HG03045 (cell line): ENCODE measurements around the gene R3HDML.
A peak's percentile ranks its signal among the peaks of the same experiment; 100 is the strongest.

Experiments
- ATAC-seq: cut with Tn5 transposase; IDR thresholded peaks from one replicate; pipeline ENCODE4 v1.9.1; 2021; ENCODE audit warnings: mild to moderate bottlenecking, moderate library complexity; ENCODE audit not compliant: unreplicated experiment

R3HDML gene

GRCh38 chr20:44361021-44361420 is 24.2 kb downstream of the R3HDML start:
- ATAC-seq = no peak

GRCh38 chr20:44362466-44362940 is 25.7 kb downstream of the R3HDML start:
- ATAC-seq = no peak

GRCh38 chr20:44364068-44364467 is 27.2 kb downstream of the R3HDML start:
- ATAC-seq = no peak

GRCh38 chr20:44364780-44365179 is 27.9 kb downstream of the R3HDML start:
- no peak for ATAC-seq

GRCh38 chr20:44367746-44368145 is 30.9 kb downstream of the R3HDML start:
- ATAC-seq = no peak

GRCh38 chr20:44370639-44371218 is 33.9 kb downstream of the R3HDML start:
- no peak for ATAC-seq

- ATAC-seq = no peak
Observed at GRCh38 chr20:44382641-44383040, 45.8 kb downstream of the R3HDML start.

- ATAC-seq = no peak
Observed at GRCh38 chr20:44384423-44385027, 47.7 kb downstream of the R3HDML start.

GRCh38 chr20:44388466-44389023 is 51.7 kb downstream of the R3HDML start:
- peak; percentile 48 for ATAC-seq

- no peak for ATAC-seq
Observed at GRCh38 chr20:44389871-44390270, 53.0 kb downstream of the R3HDML start.

GRCh38 chr20:44390280-44390679 is 53.4 kb downstream of the R3HDML start:
- no peak for ATAC-seq

- no peak for ATAC-seq
Observed at GRCh38 chr20:44392088-44392775, 55.4 kb downstream of the R3HDML start.

GRCh38 chr20:44392776-44393607 is 56.1 kb downstream of the R3HDML start:
- ATAC-seq = no peak

GRCh38 chr20:44393608-44394451 is 57.0 kb downstream of the R3HDML start:
- no peak for ATAC-seq

GRCh38 chr20:44394452-44394701 is 57.5 kb downstream of the R3HDML start:
- no peak for ATAC-seq

- ATAC-seq = no peak
Observed at GRCh38 chr20:44394702-44395460, 58.0 kb downstream of the R3HDML start.

GRCh38 chr20:44395461-44396340 is 58.9 kb downstream of the R3HDML start:
- ATAC-seq = no peak

GRCh38 chr20:44396369-44397130 is 59.7 kb downstream of the R3HDML start:
- ATAC-seq = no peak
